Measurements from ENCODE around the gene SNX19.

DNA sequence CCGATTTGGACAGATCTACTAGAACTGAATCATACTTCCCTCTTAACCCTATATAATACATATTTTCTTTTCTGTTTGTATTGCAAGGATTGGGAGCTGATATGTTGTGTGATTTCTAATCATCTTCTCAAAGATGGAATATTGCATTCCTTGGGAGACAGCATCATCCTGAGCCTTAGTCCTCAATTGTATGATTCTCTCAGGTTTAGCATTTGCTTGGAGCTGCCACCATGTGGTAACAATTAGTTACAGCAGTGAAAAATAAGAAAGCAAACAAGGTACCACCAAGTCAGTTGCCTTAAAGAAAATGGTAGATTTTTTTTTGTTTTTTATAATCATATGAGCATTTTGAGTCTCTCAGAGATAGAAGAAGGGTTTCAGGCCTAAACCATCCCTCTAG, 11.9 kb downstream of the SNX19 start:
- TF ChIP-seq, protein P1, sequence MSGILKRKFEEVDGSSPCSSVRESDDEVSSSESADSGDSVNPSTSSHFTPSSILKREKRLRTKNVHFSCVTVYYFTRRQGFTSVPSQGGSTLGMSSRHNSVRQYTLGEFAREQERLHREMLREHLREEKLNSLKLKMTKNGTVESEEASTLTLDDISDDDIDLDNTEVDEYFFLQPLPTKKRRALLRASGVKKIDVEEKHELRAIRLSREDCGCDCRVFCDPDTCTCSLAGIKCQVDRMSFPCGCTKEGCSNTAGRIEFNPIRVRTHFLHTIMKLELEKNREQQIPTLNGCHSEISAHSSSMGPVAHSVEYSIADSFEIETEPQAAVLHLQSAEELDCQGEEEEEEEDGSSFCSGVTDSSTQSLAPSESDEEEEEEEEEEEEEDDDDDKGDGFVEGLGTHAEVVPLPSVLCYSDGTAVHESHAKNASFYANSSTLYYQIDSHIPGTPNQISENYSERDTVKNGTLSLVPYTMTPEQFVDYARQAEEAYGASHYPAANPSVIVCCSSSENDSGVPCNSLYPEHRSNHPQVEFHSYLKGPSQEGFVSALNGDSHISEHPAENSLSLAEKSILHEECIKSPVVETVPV (CRISPR knock-in tag; IDR thresholded peaks at IDR 0.05), result no peak
- TF ChIP-seq, protein P2, sequence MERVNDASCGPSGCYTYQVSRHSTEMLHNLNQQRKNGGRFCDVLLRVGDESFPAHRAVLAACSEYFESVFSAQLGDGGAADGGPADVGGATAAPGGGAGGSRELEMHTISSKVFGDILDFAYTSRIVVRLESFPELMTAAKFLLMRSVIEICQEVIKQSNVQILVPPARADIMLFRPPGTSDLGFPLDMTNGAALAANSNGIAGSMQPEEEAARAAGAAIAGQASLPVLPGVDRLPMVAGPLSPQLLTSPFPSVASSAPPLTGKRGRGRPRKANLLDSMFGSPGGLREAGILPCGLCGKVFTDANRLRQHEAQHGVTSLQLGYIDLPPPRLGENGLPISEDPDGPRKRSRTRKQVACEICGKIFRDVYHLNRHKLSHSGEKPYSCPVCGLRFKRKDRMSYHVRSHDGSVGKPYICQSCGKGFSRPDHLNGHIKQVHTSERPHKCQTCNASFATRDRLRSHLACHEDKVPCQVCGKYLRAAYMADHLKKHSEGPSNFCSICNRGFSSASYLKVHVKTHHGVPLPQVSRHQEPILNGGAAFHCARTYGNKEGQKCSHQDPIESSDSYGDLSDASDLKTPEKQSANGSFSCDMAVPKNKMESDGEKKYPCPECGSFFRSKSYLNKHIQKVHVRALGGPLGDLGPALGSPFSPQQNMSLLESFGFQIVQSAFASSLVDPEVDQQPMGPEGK (CRISPR knock-in tag; IDR thresholded peaks at IDR 0.05; ENCODE audit: borderline replicate concordance), result no peak
- TF ChIP-seq RARB (CRISPR knock-in tag; IDR thresholded peaks at IDR 0.05) (no peak), TCF4 (CRISPR knock-in tag; IDR thresholded peaks at IDR 0.05; ENCODE audit: borderline replicate concordance) (no peak)

Data from SK-N-SH treated with all-trans-retinoic acid at 6 μM for 48 hours (cell line).